Naive thymus-derived CD8-positive, alpha-beta T cell (primary cell): ENCODE measurements around the gene PAX5. TPM values are rescaled to one million over a fixed set of nuclear protein-coding genes. Genes with fewer than 3 reads are reported as not detected.

Experiments used
- ATAC-seq, 2 donors: fragments of 150-1000 bp; cut with Tn5 transposase in 1 of 2; sonication (Bioruptor Pico), chemical (Tn5 transposase) in 1 of 2; 1 replicate in 1 of 2; 2 replicates in 1 of 2; pipeline ENCODE4 v1.10.0; 2021; ENCODE audit warnings: mild to moderate bottlenecking in 2 of 2, moderate library complexity in 2 of 2
- POLR2A ChIA-PET: fragments of 350-600 bp; sonication (Branson Sonifier 250); formaldehyde crosslinking; loops from one replicate; lab custom pipeline; 2021; ENCODE audit warnings: antibody characterized with exemption; lab: Charles Lee
- DNase-seq, 10 donors: peaks; one replicate each; pipeline versions ENCODE4 v3.0.0 to v3.0.0-alpha.2; 2020 to 2022
- H3K27ac Mint-ChIP-seq, 10 donors: one replicate each; pipeline ENCODE4 v1.8.0; 2020 to 2022; ENCODE audit warnings: mild to moderate bottlenecking in 10 of 10, mixed read lengths in 10 of 10, moderate library complexity in 4 of 10, inconsistent platforms in 1 of 10
- H3K27me3 Mint-ChIP-seq, 5 donors: one replicate each; pipeline ENCODE4 v1.8.0; 2021 to 2022; ENCODE audit warnings: mixed read lengths in 5 of 5
- H3K36me3 Mint-ChIP-seq, 3 donors: one replicate each; pipeline ENCODE4 v1.8.0; 2020 to 2022; ENCODE audit warnings: mixed read lengths in 3 of 3, mild to moderate bottlenecking in 2 of 3, inconsistent platforms in 1 of 3
- H3K4me1 Mint-ChIP-seq, 4 donors: one replicate each; pipeline ENCODE4 v1.8.0; 2021 to 2022; ENCODE audit warnings: mixed read lengths in 4 of 4
- H3K4me3 Mint-ChIP-seq, 10 donors: one replicate each; pipeline ENCODE4 v1.8.0; 2020 to 2022; ENCODE audit warnings: mild to moderate bottlenecking in 10 of 10, mixed read lengths in 10 of 10, moderate library complexity in 6 of 10, inconsistent platforms in 1 of 10
- H3K9me3 Mint-ChIP-seq, 9 donors: one replicate each; pipeline ENCODE4 v1.8.0; 2020 to 2022; ENCODE audit warnings: mixed read lengths in 9 of 9, mild to moderate bottlenecking in 3 of 9, inconsistent platforms in 1 of 9, moderate library complexity in 1 of 9
- polyA plus RNA-seq, 3 donors: library from polyadenylated mRNA; unstranded; fragments of 300-500 nt; fragmentation: Illumina TruSeq; gene quantifications; one replicate each; pipeline ENCODE4 v1.2.3, GENCODE V29; 2021
- total RNA-seq, 8 experiments: library from RNA in 2 of 8; stranded (reverse) in 2 of 8; gene quantifications; one replicate each; pipeline ENCODE4 v1.2.3 and lab custom pipeline; 2021 to 2026

The PAX5 gene
- total and polyA plus RNA-seq, 5 experiments from 2014 or later = 0.12 to 8.7 (median 8.5) TPM; not detected in 2

DNA sequence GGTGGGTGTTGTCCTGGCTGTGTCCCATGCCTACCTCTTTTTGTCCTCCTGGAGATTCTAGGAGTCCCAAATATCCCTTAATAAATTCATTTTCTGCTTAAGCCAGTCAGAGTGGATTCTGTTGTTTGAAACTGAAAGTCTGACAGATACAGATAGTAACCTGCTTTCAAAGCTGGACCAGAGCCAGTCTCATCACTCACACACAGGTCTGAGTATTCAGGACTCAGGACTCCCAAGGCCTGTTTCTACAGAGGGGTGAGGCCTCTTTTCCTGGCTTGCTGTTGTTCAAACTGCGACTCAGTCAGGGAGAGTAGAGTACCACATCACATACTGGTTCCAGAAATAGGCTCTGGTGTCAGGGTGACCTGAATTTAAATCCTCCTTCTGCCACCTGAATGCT is 190.1 kb downstream of the PAX5 start:
- POLR2A ChIA-PET = no interaction called here
- H3K9me3 Mint-ChIP-seq = no peaks in the 10 kb centered on the region
- no peak overlapping the region for H3K27ac Mint-ChIP-seq
- ATAC-seq = no peak
- H3K36me3 Mint-ChIP-seq = no peaks in the 10 kb centered on the region
- H3K4me3 Mint-ChIP-seq = no peak overlapping the region
- H3K27me3 Mint-ChIP-seq = peaks cover 0 to 8% (median 2%) of the 10 kb centered on the region in 5 donors
- H3K4me1 Mint-ChIP-seq = peaks cover 0 to 2% (median 0%) of the 10 kb centered on the region in 4 donors
- peak in 1 of 10 donors; percentile 34 for DNase-seq

DNA sequence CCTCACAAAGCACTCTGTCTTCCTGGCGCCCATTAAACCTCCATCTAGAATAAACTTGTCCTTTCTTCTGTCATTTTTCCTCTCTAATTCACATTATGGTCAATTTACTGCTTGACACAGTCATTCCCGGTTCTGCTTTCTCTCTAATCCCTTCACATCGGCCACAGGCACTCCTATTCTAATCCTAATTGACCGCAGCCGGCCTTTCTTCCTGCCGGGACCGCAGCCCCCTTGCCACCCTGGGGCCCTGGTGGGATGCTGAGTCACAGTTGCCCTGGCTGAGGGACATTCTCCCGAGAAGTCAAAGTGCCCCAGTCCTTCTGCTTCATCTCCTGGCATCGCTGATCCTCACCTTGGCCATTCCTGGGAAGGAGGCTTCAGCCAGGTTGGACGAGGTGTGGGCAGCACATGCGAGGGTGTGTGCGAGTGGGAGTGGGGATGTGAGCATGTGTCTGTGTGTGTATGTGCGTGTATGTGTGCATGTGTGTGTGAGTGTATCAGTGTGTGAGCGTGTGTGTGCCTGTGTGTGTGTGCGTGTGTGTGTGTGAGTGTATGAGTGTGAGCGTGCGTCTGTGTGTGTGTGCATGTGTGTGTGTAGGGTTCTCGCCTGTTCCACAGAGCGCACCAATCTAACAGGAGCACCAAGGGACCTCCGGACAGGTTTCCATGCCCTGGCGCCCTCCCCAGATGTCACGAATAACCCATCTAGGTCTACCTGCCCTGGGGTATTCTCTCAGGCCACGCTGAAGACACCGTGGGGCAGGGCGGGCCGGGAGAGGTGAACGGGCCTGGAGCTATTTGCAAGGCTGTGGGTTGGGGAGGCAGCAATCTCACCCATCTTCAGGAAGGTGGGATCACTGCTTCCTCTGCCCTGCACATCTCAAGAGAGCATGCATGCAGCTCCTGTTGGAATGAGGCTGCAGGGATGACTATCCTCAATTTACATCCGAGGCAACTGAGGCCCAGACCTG is 191.2 kb downstream of the PAX5 start:
- ATAC-seq (no peak), DNase-seq (peak in 1 of 10 donors; percentile 62)
- Mint-ChIP-seq H3K4me1 (peaks cover 0 to 2% (median 0%) of the 10 kb centered on the region in 4 donors), H3K9me3 (no peaks in the 10 kb centered on the region), H3K36me3 (no peaks in the 10 kb centered on the region), H3K27me3 (peaks cover 0 to 5% (median 0%) of the 10 kb centered on the region in 5 donors), H3K4me3 (no peak overlapping the region), H3K27ac (no peak overlapping the region)
- POLR2A ChIA-PET = no interaction called here

DNA sequence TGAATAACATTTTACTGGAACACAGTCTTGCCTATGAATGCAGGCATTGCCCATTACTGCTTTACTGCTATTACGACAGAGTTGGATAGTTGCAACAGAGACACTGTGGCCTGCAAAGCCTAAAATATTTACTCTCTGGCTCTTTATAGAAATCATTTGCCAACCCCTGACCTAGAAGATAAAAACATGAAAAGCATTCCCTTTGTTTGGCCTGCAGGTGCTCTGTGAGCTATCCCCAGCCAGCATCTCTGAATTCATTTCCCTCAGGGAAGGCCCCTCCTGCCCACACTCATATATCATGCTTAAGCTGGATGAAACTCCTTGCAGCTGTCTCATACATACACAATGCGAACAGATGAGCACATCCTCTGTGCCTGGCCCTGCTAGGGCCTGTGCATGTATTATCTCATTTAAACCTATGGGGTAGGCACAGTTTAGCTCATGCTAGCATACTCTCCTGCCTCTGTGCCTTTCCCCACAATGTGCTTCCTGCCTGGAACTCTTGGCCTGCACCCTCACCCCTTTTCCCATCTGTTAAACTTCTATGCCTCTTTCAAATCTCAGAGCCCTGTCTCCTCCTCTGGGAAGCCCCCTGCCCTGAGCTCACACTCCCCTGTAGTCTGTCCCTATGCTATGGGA is 193.1 kb downstream of the PAX5 start:
- H3K4me3 Mint-ChIP-seq = peak overlapping the region in 1 of 10 donors; percentile 26
- no peaks in the 10 kb centered on the region for H3K36me3 Mint-ChIP-seq
- POLR2A ChIA-PET = no interaction called here
- peaks cover 0 to 2% (median 0%) of the 10 kb centered on the region in 4 donors for H3K4me1 Mint-ChIP-seq
- DNase-seq = peak in 1 of 10 donors; percentile 36
- ATAC-seq = no peak
- H3K27me3 Mint-ChIP-seq = peaks cover 0 to 5% (median 0%) of the 10 kb centered on the region in 5 donors
- no peaks in the 10 kb centered on the region for H3K9me3 Mint-ChIP-seq
- no peak overlapping the region for H3K27ac Mint-ChIP-seq

DNA sequence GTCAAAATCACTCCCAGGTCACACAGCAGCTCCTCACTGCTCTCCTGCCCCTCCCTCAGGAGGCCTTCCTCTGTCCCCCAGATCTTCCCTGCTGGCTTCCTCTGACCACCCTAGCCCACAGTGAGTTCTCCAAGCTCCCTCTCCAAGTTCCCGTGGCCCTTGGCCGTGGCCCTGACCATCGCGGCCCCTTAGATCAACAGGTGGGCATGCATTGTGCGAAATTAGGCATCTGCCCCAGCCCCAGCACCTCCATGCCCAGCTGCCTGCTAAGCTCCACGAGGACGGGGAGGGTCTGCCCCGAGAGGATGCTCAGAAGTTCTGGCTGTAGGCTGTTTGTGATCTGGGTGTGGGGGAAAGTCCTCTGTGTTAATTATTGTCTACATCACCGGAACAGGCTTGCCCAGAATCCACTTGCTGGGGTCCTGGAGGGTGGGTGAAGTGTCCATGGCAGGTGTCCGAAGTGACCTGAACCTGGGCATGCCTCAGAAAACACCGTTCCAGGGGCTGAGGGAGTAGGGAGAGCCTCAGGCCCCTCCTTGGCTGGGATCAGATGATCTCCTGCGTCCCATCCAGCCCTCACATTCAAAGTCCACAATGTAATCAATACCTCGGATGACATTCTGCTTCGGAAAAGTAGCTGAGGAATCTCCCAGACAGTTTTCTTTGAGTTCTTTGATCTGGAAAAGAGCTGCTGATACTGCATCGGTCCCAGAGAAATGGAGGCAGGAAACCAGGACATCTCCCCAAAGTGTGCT is 194.8 kb downstream of the PAX5 start:
- no peak for ATAC-seq
- no peaks in the 10 kb centered on the region for H3K9me3 Mint-ChIP-seq
- DNase-seq = peak in 1 of 10 donors; percentile 27
- no peak overlapping the region for H3K4me3 Mint-ChIP-seq
- H3K27me3 Mint-ChIP-seq = peaks cover 0 to 5% (median 0%) of the 10 kb centered on the region in 5 donors
- no peaks in the 10 kb centered on the region for H3K4me1 Mint-ChIP-seq
- no peaks in the 10 kb centered on the region for H3K36me3 Mint-ChIP-seq
- POLR2A ChIA-PET = no interaction called here
- H3K27ac Mint-ChIP-seq = no peak overlapping the region

DNA sequence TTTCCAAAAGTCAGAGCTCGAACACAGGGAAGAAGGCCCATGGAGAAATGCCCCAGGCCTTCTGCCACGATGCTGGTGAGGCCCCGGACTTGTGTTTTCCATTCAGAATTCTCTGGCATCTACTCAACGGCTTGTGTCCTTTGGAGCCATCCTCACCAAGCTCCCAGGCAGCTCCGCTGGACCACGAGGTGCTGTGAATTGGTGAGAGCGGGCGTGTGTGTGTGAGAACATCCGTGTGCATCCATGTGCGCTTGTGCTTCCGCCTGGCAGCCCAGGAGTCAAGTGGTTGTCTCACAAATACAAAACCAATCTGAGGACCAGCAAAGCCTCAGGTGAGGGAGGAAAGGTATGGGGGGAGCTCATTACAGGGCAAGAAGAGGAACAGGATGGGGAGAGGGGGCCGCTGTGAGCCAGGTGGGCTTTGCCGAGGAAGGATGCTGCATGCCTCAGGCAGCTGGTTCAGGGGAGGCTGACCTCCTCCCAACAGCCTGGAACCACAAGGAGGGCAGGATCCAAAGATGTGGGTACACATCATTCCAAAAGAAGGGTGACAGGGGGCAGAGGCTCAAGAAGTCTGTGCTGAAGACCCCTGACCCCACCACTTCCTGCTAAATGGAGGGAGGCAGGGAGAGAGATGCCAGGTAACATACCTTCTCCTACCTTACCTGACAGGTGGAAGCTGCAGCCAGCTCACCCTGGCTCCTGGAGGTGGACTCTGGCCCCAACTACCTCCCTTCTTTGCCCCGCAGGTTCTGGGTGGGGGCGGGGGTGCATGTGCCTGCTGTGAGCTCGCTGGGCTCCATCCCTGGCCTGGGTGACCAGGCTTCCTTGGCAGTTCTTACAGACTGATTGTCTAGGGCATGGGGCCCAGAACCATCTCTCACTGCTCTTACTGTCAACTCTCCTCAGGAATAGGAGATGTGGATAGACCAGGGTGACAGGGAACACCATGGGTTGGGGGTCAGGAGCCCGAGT is 196.3 kb downstream of the PAX5 start:
- H3K36me3 Mint-ChIP-seq = no peaks in the 10 kb centered on the region
- no peak for ATAC-seq
- DNase-seq = peak in 1 of 10 donors; percentile 34
- peak overlapping the region in 2 of 10 donors; percentile 10 to 32 for H3K4me3 Mint-ChIP-seq
- no peaks in the 10 kb centered on the region for H3K9me3 Mint-ChIP-seq
- H3K27ac Mint-ChIP-seq = no peak overlapping the region
- no peaks in the 10 kb centered on the region for H3K4me1 Mint-ChIP-seq
- POLR2A ChIA-PET = no interaction called here
- H3K27me3 Mint-ChIP-seq = peaks cover 0 to 5% (median 0%) of the 10 kb centered on the region in 5 donors

DNA sequence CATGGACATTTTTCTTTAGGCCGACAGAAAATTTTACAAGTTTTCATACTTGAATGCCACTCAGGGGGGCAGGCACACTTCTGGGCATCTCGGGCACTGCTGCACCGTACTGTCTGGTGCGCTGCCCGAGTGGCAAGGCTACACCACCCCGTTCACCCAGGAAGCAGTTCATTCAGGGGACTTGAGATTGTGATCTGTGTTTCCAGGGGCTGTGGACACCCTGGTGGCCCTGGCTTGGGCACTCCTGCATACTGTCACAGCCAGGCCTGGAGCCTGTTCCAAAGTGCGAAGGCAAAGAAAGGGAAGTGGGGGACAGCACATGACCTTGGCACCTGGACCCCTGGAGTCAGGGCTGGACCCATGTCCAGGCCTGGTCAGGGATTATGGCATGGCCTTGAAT is 197.6 kb downstream of the PAX5 start:
- H3K27me3 Mint-ChIP-seq = peaks cover 0 to 3% (median 0%) of the 10 kb centered on the region in 5 donors
- H3K36me3 Mint-ChIP-seq = no peaks in the 10 kb centered on the region
- no peaks in the 10 kb centered on the region for H3K9me3 Mint-ChIP-seq
- DNase-seq (no peak), ATAC-seq (no peak)
- POLR2A ChIA-PET = no interaction called here
- no peak overlapping the region for H3K27ac Mint-ChIP-seq
- H3K4me1 Mint-ChIP-seq = no peaks in the 10 kb centered on the region
- H3K4me3 Mint-ChIP-seq = no peak overlapping the region

DNA sequence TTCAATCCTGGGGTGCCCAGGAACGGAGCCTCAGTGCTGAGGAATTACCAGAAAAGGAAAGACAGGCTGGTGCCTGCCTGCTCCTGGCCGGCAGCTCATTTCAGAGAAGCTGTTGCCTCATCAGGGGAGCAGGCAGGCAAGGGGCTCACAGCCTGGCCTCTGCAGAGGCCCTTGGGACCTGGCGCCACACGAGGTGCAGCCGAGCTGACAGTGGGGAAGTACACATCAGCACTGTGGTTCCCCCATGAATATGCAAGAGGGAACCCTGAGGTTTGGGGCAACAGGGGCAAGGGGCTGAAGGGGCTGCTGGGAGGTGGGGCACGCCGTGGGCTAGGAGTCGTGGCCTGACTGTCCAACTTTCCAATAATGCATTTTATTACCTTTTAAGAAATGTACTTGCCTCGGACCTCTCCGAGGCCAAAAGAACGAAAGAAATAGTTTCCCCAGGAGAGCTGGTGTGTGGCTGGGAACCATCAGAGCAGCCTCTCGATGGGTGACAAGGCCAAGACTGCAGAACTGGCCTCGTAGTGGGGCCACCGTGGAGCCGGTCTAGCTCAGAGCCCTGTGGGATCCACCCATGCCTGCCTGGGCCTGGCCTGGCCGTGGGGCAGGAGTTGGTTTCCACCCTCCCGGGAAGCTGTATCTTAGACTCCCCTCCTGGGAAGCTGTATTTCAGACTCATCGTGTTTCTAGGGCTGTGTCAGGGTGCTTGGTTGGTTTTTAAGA is 198.6 kb downstream of the PAX5 start:
- Mint-ChIP-seq H3K4me3 (no peak overlapping the region), H3K36me3 (no peaks in the 10 kb centered on the region), H3K9me3 (no peaks in the 10 kb centered on the region), H3K4me1 (no peaks in the 10 kb centered on the region), H3K27ac (no peak overlapping the region), H3K27me3 (peaks cover 0 to 6% (median 0%) of the 10 kb centered on the region in 5 donors)
- POLR2A ChIA-PET = no interaction called here
- peak in 1 of 10 donors; percentile 34 for DNase-seq
- ATAC-seq = no peak

DNA sequence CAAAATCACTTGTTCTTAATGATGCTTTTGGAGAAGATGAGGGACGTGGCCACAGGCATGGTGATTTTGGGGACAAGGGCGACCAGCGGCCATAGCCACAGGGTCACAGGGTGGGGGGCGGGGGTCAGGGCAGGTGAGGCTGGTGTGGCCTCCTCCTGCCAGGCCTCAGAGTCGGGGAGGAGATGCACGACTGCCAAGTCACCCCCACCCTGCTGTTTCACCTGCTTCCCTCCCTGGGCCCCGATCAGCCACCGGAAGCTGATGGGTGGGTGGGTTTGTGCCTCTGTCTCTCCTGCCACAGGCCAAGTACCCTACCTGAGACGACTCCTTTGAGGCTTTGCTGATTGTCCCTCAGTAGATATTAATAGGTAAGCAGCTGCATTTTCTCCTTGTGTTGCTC is 199.3 kb downstream of the PAX5 start:
- Mint-ChIP-seq H3K27ac (no peak overlapping the region), H3K4me3 (no peak overlapping the region), H3K4me1 (no peaks in the 10 kb centered on the region), H3K9me3 (no peaks in the 10 kb centered on the region), H3K36me3 (no peaks in the 10 kb centered on the region), H3K27me3 (peaks cover 0 to 6% (median 0%) of the 10 kb centered on the region in 5 donors)
- no peak for DNase-seq
- POLR2A ChIA-PET = no interaction called here
- no peak for ATAC-seq

DNA sequence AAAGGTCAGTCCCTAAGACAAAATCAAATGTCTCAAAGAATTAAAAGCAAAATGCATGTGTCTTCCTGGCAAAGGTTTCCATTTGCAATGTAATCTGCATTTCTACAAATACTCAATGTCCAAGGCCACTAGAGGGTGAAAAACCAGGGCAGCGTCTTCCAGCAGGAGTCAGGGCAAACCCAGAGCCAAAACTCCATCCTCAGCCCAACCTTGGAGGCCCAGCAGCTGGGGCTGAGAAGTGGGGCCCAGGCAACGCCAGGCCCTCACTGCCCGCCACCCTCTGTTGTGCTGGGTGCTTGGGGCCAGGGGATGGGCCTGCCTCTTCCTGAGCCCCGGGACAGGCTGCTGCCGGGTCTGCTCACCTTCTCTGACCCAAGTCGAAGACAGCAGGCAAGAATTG is 200.1 kb downstream of the PAX5 start:
- Mint-ChIP-seq H3K4me3 (no peak overlapping the region), H3K4me1 (no peaks in the 10 kb centered on the region), H3K9me3 (no peaks in the 10 kb centered on the region), H3K27ac (no peak overlapping the region), H3K27me3 (peaks cover 0 to 6% (median 0%) of the 10 kb centered on the region in 5 donors), H3K36me3 (no peaks in the 10 kb centered on the region)
- DNase-seq = no peak
- POLR2A ChIA-PET = no interaction called here
- no peak for ATAC-seq

DNA sequence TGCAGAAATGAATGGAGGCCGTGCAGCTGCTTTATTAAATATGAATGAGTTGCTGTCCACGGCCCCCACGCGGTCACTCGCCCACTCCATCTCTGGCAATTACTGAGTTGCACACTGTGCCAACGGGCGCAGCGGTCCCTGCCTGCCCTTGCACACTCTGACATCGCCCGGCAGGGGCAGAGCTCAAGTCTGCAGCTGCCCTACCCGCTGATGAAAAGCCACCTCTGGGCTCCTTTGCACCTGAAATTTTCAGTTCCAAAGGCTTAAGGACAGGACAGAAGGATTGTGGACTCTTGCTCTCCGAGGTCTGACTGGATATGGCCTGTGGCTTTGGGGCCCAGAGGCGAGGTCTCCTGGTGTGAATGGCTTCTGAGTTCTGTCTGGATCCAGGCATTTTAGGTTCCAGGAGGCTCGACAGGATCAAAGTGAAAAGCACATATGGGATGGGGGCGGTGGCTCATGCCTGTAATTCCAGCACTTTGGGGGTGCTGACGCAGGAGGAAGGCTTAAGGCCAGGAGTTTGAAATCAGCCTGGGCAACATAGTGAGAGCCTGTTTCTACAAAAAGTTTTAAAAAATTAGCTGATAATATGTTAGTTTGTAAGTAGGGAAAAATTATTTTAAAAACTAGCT is 201.8 kb downstream of the PAX5 start:
- H3K36me3 Mint-ChIP-seq = no peaks in the 10 kb centered on the region
- no peak overlapping the region for H3K27ac Mint-ChIP-seq
- H3K4me1 Mint-ChIP-seq = no peaks in the 10 kb centered on the region
- POLR2A ChIA-PET = no interaction called here
- H3K27me3 Mint-ChIP-seq = peaks cover 0 to 8% (median under 1%) of the 10 kb centered on the region in 5 donors
- DNase-seq = no peak
- ATAC-seq = no peak
- H3K4me3 Mint-ChIP-seq = no peak overlapping the region
- no peaks in the 10 kb centered on the region for H3K9me3 Mint-ChIP-seq
